Neuron (in vitro differentiated cells): ENCODE measurements around the gene CST1.
"Not testable (repeated sequence)": the region's sequence is repeated elsewhere in the genome, so short reads cannot be mapped to it uniquely, and the experiment has no call there.

Source experiments
- H2AFZ ChIP-seq: one replicate; pipeline ENCODE4 v1.6.1; 2013; ENCODE audit warnings: low read depth, mild to moderate bottlenecking, inconsistent platforms, low read length, moderate library complexity
- H3K27me3 ChIP-seq: one replicate; pipeline ENCODE4 v1.6.1; 2013; ENCODE audit warnings: low read length; ENCODE audit not compliant: insufficient read depth
- H3K36me3 ChIP-seq: one replicate; pipeline ENCODE4 v1.6.1; 2013; ENCODE audit warnings: low read length; ENCODE audit not compliant: insufficient read depth
- H3K4me1 ChIP-seq: one replicate; pipeline ENCODE4 v1.6.1; 2013; ENCODE audit warnings: low read length; ENCODE audit not compliant: insufficient read depth
- H3K4me3 ChIP-seq: 2 replicates; pipeline ENCODE4 v1.5.1; 2013; ENCODE audit warnings: mild to moderate bottlenecking, low read length, moderate library complexity
- H3K9me3 ChIP-seq: one replicate; pipeline ENCODE4 v1.6.1; 2013; ENCODE audit warnings: low read length

CST1 gene

GRCh38 chr20:23750786-23751185 is at the start of gene CST1:
Gene CST1 (minus strand): TSS chr20:23750935. CDS start chr20:23750866, 69 bp downstream.
- H3K4me1 ChIP-seq, H2AFZ ChIP-seq, H3K4me3 ChIP-seq, H3K36me3 ChIP-seq, H3K27me3 ChIP-seq, H3K9me3 ChIP-seq: not testable (repeated sequence)

- H3K27me3 ChIP-seq, H3K4me1 ChIP-seq, H3K36me3 ChIP-seq, H3K9me3 ChIP-seq, H2AFZ ChIP-seq, H3K4me3 ChIP-seq: not testable (repeated sequence)
These were observed 48.6 kb upstream of the CST1 start for GRCh38 chr20:23799216-23799847.

- Histone ChIP-seq H3K9me3 (no peaks in the 10 kb centered on the region), H2AFZ (no peak overlapping the region), H3K4me1 (no peaks in the 10 kb centered on the region), H3K36me3 (no peaks in the 10 kb centered on the region), H3K27me3 (no peaks in the 10 kb centered on the region), H3K4me3 (no peak overlapping the region)
These were observed 44.8 kb upstream of the CST1 start for GRCh38 chr20:23795526-23795925.

GRCh38 chr20:23794841-23795240 is 44.1 kb upstream of the CST1 start:
- Histone ChIP-seq H3K36me3 (no peaks in the 10 kb centered on the region), H3K27me3 (no peaks in the 10 kb centered on the region), H3K4me1 (no peaks in the 10 kb centered on the region), H3K4me3 (no peak overlapping the region), H2AFZ (no peak overlapping the region), H3K9me3 (no peaks in the 10 kb centered on the region)

- Histone ChIP-seq H3K36me3 (no peaks in the 10 kb centered on the region), H3K4me1 (no peaks in the 10 kb centered on the region), H2AFZ (no peak overlapping the region), H3K9me3 (no peaks in the 10 kb centered on the region), H3K27me3 (no peaks in the 10 kb centered on the region), H3K4me3 (no peak overlapping the region)
These were observed 43.3 kb upstream of the CST1 start for GRCh38 chr20:23794065-23794464.

- H2AFZ ChIP-seq: no peak overlapping the region
- no peaks in the 10 kb centered on the region for H3K9me3 ChIP-seq
- no peaks in the 10 kb centered on the region for H3K27me3 ChIP-seq
- H3K4me3 ChIP-seq: no peak overlapping the region
- no peaks in the 10 kb centered on the region for H3K36me3 ChIP-seq
- no peaks in the 10 kb centered on the region for H3K4me1 ChIP-seq
These were observed 32.7 kb upstream of the CST1 start for GRCh38 chr20:23783447-23783846.

- Histone ChIP-seq H3K4me1 (no peaks in the 10 kb centered on the region), H2AFZ (no peak overlapping the region), H3K9me3 (no peaks in the 10 kb centered on the region), H3K4me3 (no peak overlapping the region), H3K27me3 (no peaks in the 10 kb centered on the region), H3K36me3 (no peaks in the 10 kb centered on the region)
These were observed 31.7 kb upstream of the CST1 start for GRCh38 chr20:23782366-23782983.

GRCh38 chr20:23778676-23779075 is 27.9 kb upstream of the CST1 start:
- H2AFZ ChIP-seq, H3K4me1 ChIP-seq, H3K4me3 ChIP-seq, H3K27me3 ChIP-seq, H3K9me3 ChIP-seq, H3K36me3 ChIP-seq: not testable (repeated sequence)

- not testable (repeated sequence) for H3K9me3 ChIP-seq, H3K36me3 ChIP-seq, H2AFZ ChIP-seq, H3K4me3 ChIP-seq, H3K4me1 ChIP-seq, H3K27me3 ChIP-seq
These were observed 26.6 kb upstream of the CST1 start for GRCh38 chr20:23777380-23777779.

GRCh38 chr20:23776067-23776771 is 25.5 kb upstream of the CST1 start:
- Histone ChIP-seq H3K27me3 (no peaks in the 10 kb centered on the region), H3K4me3 (no peak overlapping the region), H2AFZ (no peak overlapping the region), H3K9me3 (no peaks in the 10 kb centered on the region), H3K4me1 (no peaks in the 10 kb centered on the region), H3K36me3 (no peaks in the 10 kb centered on the region)

- Histone ChIP-seq H3K9me3 (no peaks in the 10 kb centered on the region), H3K4me3 (no peak overlapping the region), H3K4me1 (no peaks in the 10 kb centered on the region), H2AFZ (no peak overlapping the region), H3K36me3 (no peaks in the 10 kb centered on the region), H3K27me3 (no peaks in the 10 kb centered on the region)
These were observed 23.3 kb upstream of the CST1 start for GRCh38 chr20:23774081-23774480.

GRCh38 chr20:23773579-23773978 is 22.8 kb upstream of the CST1 start:
- Histone ChIP-seq H3K4me1 (no peaks in the 10 kb centered on the region), H3K9me3 (no peaks in the 10 kb centered on the region), H2AFZ (no peak overlapping the region), H3K27me3 (no peaks in the 10 kb centered on the region), H3K36me3 (no peaks in the 10 kb centered on the region), H3K4me3 (no peak overlapping the region)

GRCh38 chr20:23773127-23773526 is 22.4 kb upstream of the CST1 start:
- Histone ChIP-seq H3K36me3 (no peaks in the 10 kb centered on the region), H2AFZ (no peak overlapping the region), H3K4me3 (no peak overlapping the region), H3K9me3 (no peaks in the 10 kb centered on the region), H3K27me3 (no peaks in the 10 kb centered on the region), H3K4me1 (no peaks in the 10 kb centered on the region)
